ENCODE results near the gene MYO1C.
"Not testable (repeated sequence)": the region's sequence is repeated elsewhere in the genome, so short reads cannot be mapped to it uniquely, and the experiment has no call there.

The MYO1C gene, protein sequence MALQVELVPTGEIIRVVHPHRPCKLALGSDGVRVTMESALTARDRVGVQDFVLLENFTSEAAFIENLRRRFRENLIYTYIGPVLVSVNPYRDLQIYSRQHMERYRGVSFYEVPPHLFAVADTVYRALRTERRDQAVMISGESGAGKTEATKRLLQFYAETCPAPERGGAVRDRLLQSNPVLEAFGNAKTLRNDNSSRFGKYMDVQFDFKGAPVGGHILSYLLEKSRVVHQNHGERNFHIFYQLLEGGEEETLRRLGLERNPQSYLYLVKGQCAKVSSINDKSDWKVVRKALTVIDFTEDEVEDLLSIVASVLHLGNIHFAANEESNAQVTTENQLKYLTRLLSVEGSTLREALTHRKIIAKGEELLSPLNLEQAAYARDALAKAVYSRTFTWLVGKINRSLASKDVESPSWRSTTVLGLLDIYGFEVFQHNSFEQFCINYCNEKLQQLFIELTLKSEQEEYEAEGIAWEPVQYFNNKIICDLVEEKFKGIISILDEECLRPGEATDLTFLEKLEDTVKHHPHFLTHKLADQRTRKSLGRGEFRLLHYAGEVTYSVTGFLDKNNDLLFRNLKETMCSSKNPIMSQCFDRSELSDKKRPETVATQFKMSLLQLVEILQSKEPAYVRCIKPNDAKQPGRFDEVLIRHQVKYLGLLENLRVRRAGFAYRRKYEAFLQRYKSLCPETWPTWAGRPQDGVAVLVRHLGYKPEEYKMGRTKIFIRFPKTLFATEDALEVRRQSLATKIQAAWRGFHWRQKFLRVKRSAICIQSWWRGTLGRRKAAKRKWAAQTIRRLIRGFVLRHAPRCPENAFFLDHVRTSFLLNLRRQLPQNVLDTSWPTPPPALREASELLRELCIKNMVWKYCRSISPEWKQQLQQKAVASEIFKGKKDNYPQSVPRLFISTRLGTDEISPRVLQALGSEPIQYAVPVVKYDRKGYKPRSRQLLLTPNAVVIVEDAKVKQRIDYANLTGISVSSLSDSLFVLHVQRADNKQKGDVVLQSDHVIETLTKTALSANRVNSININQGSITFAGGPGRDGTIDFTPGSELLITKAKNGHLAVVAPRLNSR
- 23.1 reads per million, percentile 50 among the genes with 10 or more reads in this experiment for total RNA-seq

GRCh38 chr17:1492249-1493206, at the start of gene MYO1C:
TSS of gene MYO1C (minus strand) at chr17:1492686. CDS start at chr17:1492487, 199 bp downstream.
- DNase-seq: no peak

GRCh38 chr17:1541367-1541904, 49.0 kb upstream of the MYO1C start:
- no peak for DNase-seq

GRCh38 chr17:1539811-1540210, 47.3 kb upstream of the MYO1C start:
- no peak for DNase-seq

GRCh38 chr17:1535737-1536136, 43.3 kb upstream of the MYO1C start:
- DNase-seq: no peak

GRCh38 chr17:1533661-1534325, 41.3 kb upstream of the MYO1C start:
- DNase-seq: no peak

DNA sequence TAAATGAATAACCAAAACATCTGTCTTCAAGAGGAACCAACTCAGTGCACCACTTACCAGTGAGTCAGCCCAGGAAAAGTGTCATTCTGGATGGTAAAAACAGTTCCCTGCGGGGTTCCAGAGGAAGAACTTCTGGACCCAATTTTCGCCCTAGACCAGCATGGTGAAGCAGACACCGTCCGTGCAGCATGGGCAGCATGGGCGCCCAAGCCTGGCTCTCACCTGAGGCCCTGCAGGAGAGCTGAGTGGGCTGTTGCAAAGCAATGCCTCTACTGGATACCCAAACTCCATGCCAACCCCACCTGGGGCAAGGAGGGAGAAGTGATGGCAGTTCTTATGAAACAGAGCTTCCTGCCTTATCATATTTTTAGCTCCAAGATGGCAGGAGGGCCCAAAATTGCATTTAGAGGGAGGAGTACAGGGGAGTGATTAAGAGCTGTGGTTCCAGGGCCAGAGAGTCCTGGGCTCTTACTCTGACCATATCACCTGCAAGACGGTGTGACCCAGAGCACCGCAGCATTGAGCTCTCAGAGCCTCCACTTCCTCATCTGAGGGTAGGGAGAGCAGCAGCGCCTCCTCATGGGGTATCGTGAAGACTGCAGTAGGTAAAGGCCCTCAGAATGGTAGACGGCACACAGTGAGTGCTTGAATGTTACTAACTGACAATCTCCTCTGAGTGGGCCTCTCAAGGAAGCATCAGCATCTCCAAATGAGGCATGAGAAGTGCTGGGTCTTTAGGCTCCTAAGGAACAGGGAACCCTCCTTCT, 40.5 kb upstream of the MYO1C start:
- peak; percentile 28 for DNase-seq

GRCh38 chr17:1529863-1530262, 37.4 kb upstream of the MYO1C start:
- DNase-seq: no peak

GRCh38 chr17:1526876-1527275, 34.4 kb upstream of the MYO1C start:
- not testable (repeated sequence) for DNase-seq

DNA sequence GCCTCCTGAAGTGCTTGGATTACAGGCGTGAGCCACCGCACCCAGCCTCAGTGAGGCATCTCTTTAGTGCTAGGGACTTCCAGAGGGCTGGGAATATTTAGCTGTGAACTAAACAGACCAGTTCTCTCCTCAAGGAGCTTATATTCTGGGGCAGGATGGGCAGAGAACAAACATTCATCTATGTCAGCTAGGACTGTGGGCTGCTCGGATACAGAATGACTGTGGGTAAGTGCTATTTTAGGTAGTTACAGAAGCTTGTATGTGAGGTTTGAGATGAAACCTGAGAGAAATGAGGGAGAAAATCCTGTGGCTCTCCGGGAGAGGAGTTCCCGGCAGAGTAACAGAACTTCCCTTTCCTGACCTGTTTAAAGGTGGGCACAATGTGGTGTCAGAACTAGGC, 30.1 kb upstream of the MYO1C start:
- no peak for DNase-seq

DNA sequence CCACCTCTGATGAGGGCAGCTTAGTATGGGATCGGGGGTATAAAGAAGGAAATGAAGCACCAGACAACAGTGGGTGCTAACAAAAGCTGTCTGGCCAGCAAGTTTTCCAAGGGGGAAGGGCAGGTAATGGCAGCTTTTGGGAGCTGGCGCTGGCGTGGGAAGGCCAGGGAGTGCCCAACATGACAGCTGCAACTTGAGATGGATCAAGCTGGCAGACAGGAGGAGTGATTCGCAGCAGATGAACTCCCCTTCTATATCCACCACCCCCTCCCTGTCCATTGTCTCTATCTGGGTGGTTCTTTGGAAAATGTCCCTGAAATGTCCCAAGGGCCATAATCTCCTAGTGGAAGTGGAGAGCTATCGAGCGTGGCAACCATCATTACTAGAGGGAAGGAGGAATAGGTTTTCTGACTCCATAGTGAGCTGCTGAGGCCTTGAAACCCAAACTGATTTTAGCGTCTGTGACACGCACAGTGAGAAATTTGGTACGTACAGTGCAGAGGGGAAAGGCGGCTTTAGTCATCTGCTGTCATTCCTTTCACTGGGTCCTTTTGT, 28.7 kb upstream of the MYO1C start:
- no peak for DNase-seq

- no peak for DNase-seq
Measured at GRCh38 chr17:1519678-1520077, 27.2 kb upstream of the MYO1C start.

DNA sequence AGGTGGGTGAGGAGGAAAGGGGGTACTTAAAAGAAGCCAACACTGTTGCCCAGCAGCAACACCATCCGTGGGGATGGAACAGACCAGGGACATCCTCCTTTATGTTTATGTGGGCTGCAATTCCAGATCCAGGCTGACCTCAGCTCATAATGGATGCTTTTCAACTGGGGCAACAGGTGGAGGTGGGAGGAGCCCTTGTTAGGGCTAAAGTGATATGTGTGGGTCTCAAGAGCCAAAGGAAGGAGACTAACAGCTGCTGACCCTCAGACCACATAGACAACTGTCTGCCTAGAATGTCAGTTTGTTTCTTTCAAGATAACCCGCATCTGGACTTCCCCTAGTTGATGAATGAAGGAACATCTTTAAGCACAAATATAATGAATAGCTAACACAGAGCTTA, 25.9 kb upstream of the MYO1C start:
- no peak for DNase-seq

- peak; percentile 95 for DNase-seq
Measured at GRCh38 chr17:1516388-1517161, 24.1 kb upstream of the MYO1C start, which contains the start of gene INPP5K. TSS of gene INPP5K (minus strand) at chr17:1516612. CDS start at chr17:1516499, 113 bp downstream.

DNA sequence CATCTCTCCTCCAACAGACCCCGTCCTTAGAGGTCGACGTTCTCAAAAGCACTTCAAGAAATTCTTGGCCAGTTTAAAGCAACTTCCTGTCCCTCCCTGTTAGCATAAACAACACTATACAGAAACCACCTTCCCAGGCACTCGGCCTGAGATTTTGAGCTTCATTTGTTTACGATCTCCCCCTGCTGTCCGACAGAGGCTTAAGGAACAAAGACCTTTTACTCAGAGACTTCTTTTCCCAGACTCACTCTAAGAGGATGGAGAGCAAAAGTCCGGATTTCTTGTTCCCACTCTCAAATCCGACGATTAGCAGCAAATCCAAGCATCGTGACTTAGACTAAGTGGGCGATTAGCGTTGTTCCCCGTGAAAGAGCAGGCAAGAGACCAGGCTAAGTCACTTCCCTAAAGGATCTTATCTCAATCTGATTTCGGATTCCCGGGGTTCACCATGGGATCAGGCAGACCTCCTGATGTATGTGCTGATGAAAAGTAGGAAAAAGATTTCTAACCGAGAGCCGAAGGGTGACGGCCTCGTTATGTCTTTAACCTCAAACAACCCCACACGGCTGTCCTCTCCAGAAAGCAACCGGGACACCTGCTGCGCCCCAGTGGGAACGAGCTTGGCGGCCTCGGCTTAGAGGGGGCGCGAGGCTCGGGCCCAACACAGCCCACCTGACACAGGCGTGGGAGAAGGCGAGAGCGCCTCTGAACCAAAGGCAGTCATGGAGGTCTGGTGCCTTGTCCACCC, 23.3 kb upstream of the MYO1C start:
- DNase-seq: peak; percentile 39

DNA sequence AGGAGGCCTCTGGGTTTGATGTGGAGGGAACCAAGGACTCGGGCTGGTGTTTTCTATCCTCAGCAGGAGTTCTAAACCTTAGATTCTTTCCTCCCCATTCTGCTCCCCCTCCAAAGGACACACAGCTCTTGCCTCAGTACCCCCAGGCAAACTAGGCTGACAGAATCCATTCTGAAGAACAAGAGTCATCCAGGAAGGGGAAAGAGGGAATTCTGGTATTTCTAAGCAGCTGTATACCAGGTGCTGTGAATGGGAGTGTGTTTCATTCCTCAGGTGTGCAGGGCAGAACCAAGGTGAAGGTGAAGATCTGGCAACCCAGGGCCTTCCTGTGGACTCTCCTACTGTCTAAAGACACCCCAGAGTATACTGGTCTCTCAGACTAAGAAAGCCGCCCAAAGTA, 19.9 kb upstream of the MYO1C start:
- no peak for DNase-seq

GRCh38 chr17:1511756-1512321, 19.4 kb upstream of the MYO1C start:
- DNase-seq: no peak

GRCh38 chr17:1511290-1511689, 18.8 kb upstream of the MYO1C start:
- DNase-seq: no peak

- no peak for DNase-seq
Measured at GRCh38 chr17:1509290-1509881, 16.9 kb upstream of the MYO1C start.
